MM.1S (cell line): Measurements from ENCODE around the gene OR4S1.
"Not testable (repeated sequence)": the region's sequence is repeated elsewhere in the genome, so short reads cannot be mapped to it uniquely, and the experiment has no call there.

ENCODE experiments used
- DNase-seq: peaks from one replicate; pipeline ENCODE4 v3.0.0-alpha.2; 2015
- H2AFZ ChIP-seq: fragments of 300-600 bp; sonication (generic); 2 replicates; pipeline ENCODE4 v1.6.0; 2016; ENCODE audit warnings: antibody characterized with exemption, low read length
- H3F3A ChIP-seq: fragments of 300-600 bp; sonication (generic); 2 replicates; pipeline ENCODE4 v1.6.1; 2016; ENCODE audit warnings: mild to moderate bottlenecking, antibody characterized with exemption, low read length, moderate library complexity, mixed read lengths; ENCODE audit not compliant: insufficient read depth
- H3K27ac ChIP-seq: fragments of 300-600 bp; sonication (generic); 2 replicates; pipeline ENCODE4 v1.5.1; 2016; ENCODE audit warnings: mild to moderate bottlenecking, low read length
- H3K27me3 ChIP-seq: fragments of 300-600 bp; sonication (generic); replicated peaks from 2 replicates; pipeline ENCODE4 v1.6.0; 2016; ENCODE audit warnings: low read length; ENCODE audit not compliant: insufficient read depth
- H3K36me3 ChIP-seq: fragments of 300-600 bp; sonication (generic); replicated peaks from 2 replicates; pipeline ENCODE4 v1.6.1; 2016; ENCODE audit warnings: mild to moderate bottlenecking, low read length, mixed read lengths; ENCODE audit not compliant: insufficient read depth
- H3K4me1 ChIP-seq: fragments of 300-600 bp; sonication (generic); 2 replicates; pipeline ENCODE4 v1.6.1; 2016; ENCODE audit warnings: low read length, mixed read lengths
- H3K4me2 ChIP-seq: fragments of 300-600 bp; sonication (generic); 2 replicates; pipeline ENCODE4 v1.6.0; 2016; ENCODE audit warnings: low read depth, low read length
- H3K4me3 ChIP-seq: fragments of 300-600 bp; sonication (generic); 2 replicates; pipeline ENCODE4 v1.5.1; 2016; ENCODE audit warnings: low read length, mixed read lengths
- H3K79me2 ChIP-seq: fragments of 300-600 bp; sonication (generic); 2 replicates; pipeline ENCODE4 v1.6.1; 2016; ENCODE audit warnings: mixed run types, low read length, mixed read lengths
- H3K9ac ChIP-seq: fragments of 300-600 bp; sonication (generic); 2 replicates; pipeline ENCODE4 v1.6.1; 2016; ENCODE audit warnings: low read length, mixed read lengths
- H3K9me2 ChIP-seq: fragments of 300-600 bp; sonication (generic); replicated peaks from 2 replicates; pipeline ENCODE4 v1.6.1; 2016; ENCODE audit warnings: mild to moderate bottlenecking, low read length, mixed read lengths; ENCODE audit not compliant: insufficient read depth
- H3K9me3 ChIP-seq: fragments of 300-600 bp; sonication (generic); replicated peaks from 2 replicates; pipeline ENCODE4 v1.6.1; 2016; ENCODE audit warnings: mild to moderate bottlenecking, low read length, mixed read lengths; ENCODE audit not compliant: insufficient read depth
- H4K20me1 ChIP-seq: fragments of 300-600 bp; sonication (generic); 2 replicates; pipeline ENCODE4 v1.6.1; 2016; ENCODE audit warnings: mild to moderate bottlenecking, low read length, moderate library complexity, mixed read lengths; ENCODE audit not compliant: insufficient read depth
- EZH2 ChIP-seq: fragments of 300-600 bp; sonication (generic); optimal IDR thresholded peaks from 2 replicates; pipeline ENCODE3; 2017; ENCODE audit warnings: low read depth, mild to moderate bottlenecking, antibody characterized with exemption, low read length, mixed read lengths
- EZH2phosphoT487 ChIP-seq: fragments of 300-600 bp; sonication (generic); IDR thresholded peaks from 2 replicates; pipeline ENCODE4 v1.6.1; 2018; ENCODE audit warnings: antibody characterized with exemption, low read length
- TF ChIP-seq, protein P1 (sequence below): fragments of 300-600 bp; sonication (generic); IDR thresholded peaks from 2 replicates; pipeline ENCODE4 v1.5.1; 2016; ENCODE audit warnings: antibody characterized with exemption, low read length, mixed read lengths

The OR4S1 gene

DNA sequence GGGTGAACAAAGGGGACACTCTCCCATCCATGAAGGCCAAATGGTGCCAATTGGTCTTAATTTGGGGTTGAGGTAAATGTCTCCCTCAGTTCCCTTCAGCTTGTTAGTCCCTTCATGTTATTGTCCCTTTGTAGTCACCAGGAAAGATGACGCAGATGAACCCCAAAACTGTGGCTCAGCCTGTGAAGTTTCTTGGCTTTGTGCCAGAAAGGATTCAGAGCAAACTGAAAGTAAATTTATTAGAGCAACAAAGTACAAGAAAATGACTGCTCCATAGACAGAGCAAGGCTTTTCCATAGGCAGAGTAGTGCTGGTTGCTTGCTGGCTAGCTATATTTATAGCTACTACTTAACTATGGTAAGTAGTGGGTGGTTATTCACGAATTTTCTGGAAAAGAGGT lies 35.4 kb downstream of the OR4S1 start:
- Histone ChIP-seq H3F3A (no peaks in the 10 kb centered on the region), H3K4me3 (no peak overlapping the region), H3K27me3 (no peaks in the 10 kb centered on the region), H2AFZ (no peak overlapping the region), H4K20me1 (no peaks in the 10 kb centered on the region), H3K9ac (no peak overlapping the region), H3K9me2 (no peaks in the 10 kb centered on the region), H3K79me2 (no peaks in the 10 kb centered on the region), H3K4me1 (no peaks in the 10 kb centered on the region), H3K4me2 (no peak overlapping the region; the same call in 1 of the 2 replicates), H3K27ac (no peak overlapping the region), H3K9me3 (no peaks in the 10 kb centered on the region), H3K36me3 (no peaks in the 10 kb centered on the region)
- DNase-seq, result peak; percentile 19
- TF ChIP-seq EZH2 (no peak), EZH2phosphoT487 (no peak)
- TF ChIP-seq, protein P1, sequence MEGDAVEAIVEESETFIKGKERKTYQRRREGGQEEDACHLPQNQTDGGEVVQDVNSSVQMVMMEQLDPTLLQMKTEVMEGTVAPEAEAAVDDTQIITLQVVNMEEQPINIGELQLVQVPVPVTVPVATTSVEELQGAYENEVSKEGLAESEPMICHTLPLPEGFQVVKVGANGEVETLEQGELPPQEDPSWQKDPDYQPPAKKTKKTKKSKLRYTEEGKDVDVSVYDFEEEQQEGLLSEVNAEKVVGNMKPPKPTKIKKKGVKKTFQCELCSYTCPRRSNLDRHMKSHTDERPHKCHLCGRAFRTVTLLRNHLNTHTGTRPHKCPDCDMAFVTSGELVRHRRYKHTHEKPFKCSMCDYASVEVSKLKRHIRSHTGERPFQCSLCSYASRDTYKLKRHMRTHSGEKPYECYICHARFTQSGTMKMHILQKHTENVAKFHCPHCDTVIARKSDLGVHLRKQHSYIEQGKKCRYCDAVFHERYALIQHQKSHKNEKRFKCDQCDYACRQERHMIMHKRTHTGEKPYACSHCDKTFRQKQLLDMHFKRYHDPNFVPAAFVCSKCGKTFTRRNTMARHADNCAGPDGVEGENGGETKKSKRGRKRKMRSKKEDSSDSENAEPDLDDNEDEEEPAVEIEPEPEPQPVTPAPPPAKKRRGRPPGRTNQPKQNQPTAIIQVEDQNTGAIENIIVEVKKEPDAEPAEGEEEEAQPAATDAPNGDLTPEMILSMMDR, result no peak

DNA sequence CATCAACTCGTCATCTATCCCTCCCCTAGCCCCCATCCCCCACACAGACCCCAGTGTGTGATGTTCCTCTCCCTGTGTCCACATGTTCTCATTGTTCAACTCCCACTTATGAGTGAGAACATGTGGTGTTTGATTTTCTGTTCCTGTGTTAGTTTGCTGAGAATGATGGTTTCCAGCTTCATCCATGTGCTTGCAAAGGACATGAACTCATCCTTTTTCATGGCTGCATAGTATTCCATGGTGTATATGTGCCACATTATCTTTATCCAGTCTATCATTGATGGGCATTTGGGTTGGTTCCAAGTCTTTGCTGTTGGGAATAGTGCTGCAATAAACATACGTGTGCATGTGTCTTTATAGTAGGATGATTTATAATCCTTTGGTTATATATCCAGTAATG lies 36.5 kb downstream of the OR4S1 start:
- H2AFZ ChIP-seq, H3K4me2 ChIP-seq, H3K27ac ChIP-seq: not testable (repeated sequence)

DNA sequence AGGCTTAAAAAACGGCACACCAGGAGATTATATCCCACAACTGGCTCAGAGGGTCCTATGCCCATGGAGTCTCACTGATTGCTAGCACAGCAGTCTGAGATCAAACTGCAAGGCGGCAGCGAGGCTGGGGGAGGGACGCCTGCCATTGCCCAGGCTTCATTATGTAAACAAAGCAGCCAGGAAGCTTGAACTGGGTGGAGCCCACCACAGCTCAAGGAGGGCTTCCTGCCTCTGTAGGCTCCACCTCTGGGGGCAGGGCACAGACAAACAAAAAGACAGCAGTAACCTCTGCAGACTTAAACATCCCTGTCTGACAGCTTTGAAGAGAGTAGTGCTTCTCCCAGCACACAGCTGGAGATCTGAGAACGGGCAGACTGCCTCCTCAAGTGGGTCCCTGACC lies 40.3 kb downstream of the OR4S1 start:
- H3F3A ChIP-seq, H3K79me2 ChIP-seq, H3K4me2 ChIP-seq, H2AFZ ChIP-seq, H3K9me2 ChIP-seq, H3K36me3 ChIP-seq, H3K27me3 ChIP-seq, H4K20me1 ChIP-seq, H3K4me3 ChIP-seq, DNase-seq, H3K9me3 ChIP-seq, H3K4me1 ChIP-seq, H3K9ac ChIP-seq, H3K27ac ChIP-seq: not testable (repeated sequence)

More for the DNA sequence above, 36.5 kb downstream of the OR4S1 start:
- H3K9me3 ChIP-seq, H3F3A ChIP-seq, H4K20me1 ChIP-seq, H3K9ac ChIP-seq, DNase-seq, H3K79me2 ChIP-seq, H3K9me2 ChIP-seq, H3K36me3 ChIP-seq, H3K27me3 ChIP-seq, H3K4me3 ChIP-seq, H3K4me1 ChIP-seq: not testable (repeated sequence)

DNA sequence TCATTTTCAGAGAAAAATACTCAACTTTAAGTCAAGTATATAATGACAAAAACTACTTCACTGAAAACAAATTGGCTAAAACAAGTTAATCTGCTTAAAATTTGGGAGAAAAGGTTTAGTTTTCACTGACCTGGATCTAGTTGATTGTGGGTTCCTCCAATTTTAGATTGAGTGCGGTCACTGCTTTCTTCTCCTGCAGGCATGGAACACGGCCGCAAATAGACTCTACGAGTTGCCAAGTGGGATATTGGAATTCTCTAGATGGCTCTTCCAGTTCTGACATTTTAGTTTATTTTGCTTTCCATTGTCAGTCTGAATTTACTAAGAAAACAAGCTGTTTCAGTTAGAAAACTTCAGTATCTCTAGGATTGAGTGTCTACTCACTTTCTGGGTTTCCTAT lies 48.0 kb downstream of the OR4S1 start:
- no peaks in the 10 kb centered on the region for H3K27me3 ChIP-seq
- DNase-seq, result no peak
- H3K4me3 ChIP-seq, result no peak overlapping the region
- no peak overlapping the region for H3K27ac ChIP-seq
- H4K20me1 ChIP-seq, result no peaks in the 10 kb centered on the region
- H3K4me2 ChIP-seq, result no peak overlapping the region
- TF ChIP-seq, protein P1, result no peak
- TF ChIP-seq EZH2phosphoT487 (no peak), EZH2 (no peak)
- H3F3A ChIP-seq, result no peaks in the 10 kb centered on the region
- no peaks in the 10 kb centered on the region for H3K9me2 ChIP-seq
- no peaks in the 10 kb centered on the region for H3K79me2 ChIP-seq
- H2AFZ ChIP-seq, result no peak overlapping the region
- H3K9me3 ChIP-seq, result no peaks in the 10 kb centered on the region
- H3K36me3 ChIP-seq, result no peaks in the 10 kb centered on the region
- no peak overlapping the region for H3K9ac ChIP-seq
- no peaks in the 10 kb centered on the region for H3K4me1 ChIP-seq
